Osteoblast (primary cell): ENCODE results near the gene PCDH8. TPM values are rescaled to one million over a fixed set of nuclear protein-coding genes. Genes with fewer than 3 reads are reported as not detected.

Experiments
- DNase-seq: peaks from one replicate; pipeline ENCODE4 v3.0.0; 2011; ENCODE audit warnings: low spot score, mixed read lengths; ENCODE audit not compliant: insufficient read length; ENCODE audit errors: missing footprints
- H2AFZ ChIP-seq: 2 replicates; pipeline ENCODE4 v1.6.0; 2011; ENCODE audit warnings: mild to moderate bottlenecking, low read length
- H3K27ac ChIP-seq: 2 replicates; pipeline ENCODE4 v1.5.1; 2011; ENCODE audit warnings: mild to moderate bottlenecking, low read depth, low read length, moderate library complexity
- H3K27me3 ChIP-seq: 2 replicates; pipeline ENCODE4 v1.6.0; 2012; ENCODE audit warnings: mild to moderate bottlenecking, control low read depth, inconsistent platforms, low read length, moderate library complexity; ENCODE audit not compliant: insufficient read depth
- H3K36me3 ChIP-seq: 2 replicates; pipeline ENCODE4 v1.5.1; 2011; ENCODE audit warnings: mild to moderate bottlenecking, low read length, control low read depth, moderate library complexity; ENCODE audit not compliant: insufficient read depth
- H3K4me1 ChIP-seq: 2 replicates; pipeline ENCODE4 v1.5.1; 2011; ENCODE audit warnings: mild to moderate bottlenecking, low read length, control low read depth, moderate library complexity; ENCODE audit not compliant: insufficient read depth
- H3K4me2 ChIP-seq: 2 replicates; pipeline ENCODE4 v1.6.0; 2011; ENCODE audit warnings: mild to moderate bottlenecking, low read length; ENCODE audit not compliant: insufficient read depth
- H3K4me3 ChIP-seq: fragments of 200-600 bp; sonication (generic); 3 replicates; pipeline ENCODE4 v1.5.1; 2012; ENCODE audit warnings: mild to moderate bottlenecking, low read length, inconsistent platforms; ENCODE audit not compliant: insufficient read depth
- H3K79me2 ChIP-seq: 2 replicates; pipeline ENCODE4 v1.6.0; 2012; ENCODE audit warnings: mild to moderate bottlenecking, low read length, control low read depth, inconsistent platforms; ENCODE audit not compliant: insufficient read depth
- H3K9me3 ChIP-seq: 2 replicates; pipeline ENCODE4 v1.5.1; 2011; ENCODE audit warnings: low read depth, low read length, control low read depth
- H4K20me1 ChIP-seq: 2 replicates; pipeline ENCODE4 v1.6.0; 2012; ENCODE audit warnings: mild to moderate bottlenecking, low read length, control low read depth; ENCODE audit not compliant: insufficient read depth
- total RNA-seq: library from RNA; depleted of rRNA; stranded (reverse); fragments of >200 nt; gene quantifications from 2 replicates; pipeline ENCODE4 v1.2.3, GENCODE V29; 2012
- TF ChIP-seq, protein P1 (sequence below): IDR thresholded peaks from 2 replicates; pipeline ENCODE4 v1.5.1; 2011; ENCODE audit warnings: mild to moderate bottlenecking, low read depth, low read length, moderate library complexity; ENCODE audit errors: extremely low read depth

PCDH8 gene
- total RNA-seq, 1 donor, result not detected

DNA sequence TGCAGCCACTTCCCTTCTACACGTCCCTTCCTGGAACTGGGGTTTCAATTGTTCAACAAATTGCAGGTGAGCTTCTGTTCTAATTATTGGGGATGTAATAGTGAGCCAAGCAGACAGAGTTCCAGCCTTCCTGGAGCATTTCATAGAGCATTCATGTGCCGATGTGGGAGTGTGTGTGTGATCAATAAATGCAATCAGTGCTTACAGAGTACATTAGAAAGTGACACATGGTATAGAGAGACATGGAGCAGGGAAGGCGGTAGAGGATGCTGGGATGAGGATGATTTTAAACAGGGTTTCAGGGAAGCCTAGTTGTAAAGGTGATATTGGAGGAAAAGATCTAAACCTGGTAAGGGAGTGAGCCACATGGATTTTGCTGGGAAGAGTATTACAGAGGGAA is 21.7 kb upstream of the PCDH8 start:
- H3K79me2 ChIP-seq, result no peaks in the 10 kb centered on the region
- no peak overlapping the region for H3K27ac ChIP-seq
- no peaks in the 10 kb centered on the region for H3K27me3 ChIP-seq
- no peak for DNase-seq
- H3K9me3 ChIP-seq, result no peaks in the 10 kb centered on the region
- no peak overlapping the region for H3K4me2 ChIP-seq
- no peak overlapping the region for H2AFZ ChIP-seq
- H3K36me3 ChIP-seq, result no peaks in the 10 kb centered on the region
- TF ChIP-seq, protein P1, sequence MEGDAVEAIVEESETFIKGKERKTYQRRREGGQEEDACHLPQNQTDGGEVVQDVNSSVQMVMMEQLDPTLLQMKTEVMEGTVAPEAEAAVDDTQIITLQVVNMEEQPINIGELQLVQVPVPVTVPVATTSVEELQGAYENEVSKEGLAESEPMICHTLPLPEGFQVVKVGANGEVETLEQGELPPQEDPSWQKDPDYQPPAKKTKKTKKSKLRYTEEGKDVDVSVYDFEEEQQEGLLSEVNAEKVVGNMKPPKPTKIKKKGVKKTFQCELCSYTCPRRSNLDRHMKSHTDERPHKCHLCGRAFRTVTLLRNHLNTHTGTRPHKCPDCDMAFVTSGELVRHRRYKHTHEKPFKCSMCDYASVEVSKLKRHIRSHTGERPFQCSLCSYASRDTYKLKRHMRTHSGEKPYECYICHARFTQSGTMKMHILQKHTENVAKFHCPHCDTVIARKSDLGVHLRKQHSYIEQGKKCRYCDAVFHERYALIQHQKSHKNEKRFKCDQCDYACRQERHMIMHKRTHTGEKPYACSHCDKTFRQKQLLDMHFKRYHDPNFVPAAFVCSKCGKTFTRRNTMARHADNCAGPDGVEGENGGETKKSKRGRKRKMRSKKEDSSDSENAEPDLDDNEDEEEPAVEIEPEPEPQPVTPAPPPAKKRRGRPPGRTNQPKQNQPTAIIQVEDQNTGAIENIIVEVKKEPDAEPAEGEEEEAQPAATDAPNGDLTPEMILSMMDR, result no peak
- H3K4me1 ChIP-seq, result no peaks in the 10 kb centered on the region
- H4K20me1 ChIP-seq, result no peaks in the 10 kb centered on the region
- no peak overlapping the region for H3K4me3 ChIP-seq

DNA sequence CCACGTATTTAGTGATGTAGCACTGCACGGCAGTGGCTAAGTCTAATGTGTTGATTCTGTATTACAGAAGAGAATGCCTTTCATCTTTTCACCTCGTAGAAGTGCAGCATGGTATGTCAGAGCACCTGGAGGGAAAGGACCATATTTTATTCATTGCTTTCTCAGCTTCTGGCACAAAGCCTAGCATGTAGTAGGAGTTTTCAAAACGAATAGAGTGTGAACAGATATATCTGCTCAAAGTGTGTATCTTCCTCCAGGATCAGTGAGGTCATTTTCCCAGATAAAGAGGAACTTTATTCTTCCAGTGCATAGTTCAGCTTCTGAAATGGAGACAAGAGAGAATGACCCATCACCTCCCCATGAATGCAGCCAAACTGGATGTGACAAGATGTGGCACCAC is 21.2 kb upstream of the PCDH8 start:
- Histone ChIP-seq H4K20me1 (no peaks in the 10 kb centered on the region), H3K27me3 (no peaks in the 10 kb centered on the region), H3K79me2 (no peaks in the 10 kb centered on the region), H3K36me3 (no peaks in the 10 kb centered on the region), H3K4me3 (no peak overlapping the region), H2AFZ (no peak overlapping the region), H3K9me3 (no peaks in the 10 kb centered on the region), H3K4me2 (no peak overlapping the region), H3K27ac (no peak overlapping the region), H3K4me1 (no peaks in the 10 kb centered on the region)
- TF ChIP-seq, protein P1, result no peak
- DNase-seq, result no peak

DNA sequence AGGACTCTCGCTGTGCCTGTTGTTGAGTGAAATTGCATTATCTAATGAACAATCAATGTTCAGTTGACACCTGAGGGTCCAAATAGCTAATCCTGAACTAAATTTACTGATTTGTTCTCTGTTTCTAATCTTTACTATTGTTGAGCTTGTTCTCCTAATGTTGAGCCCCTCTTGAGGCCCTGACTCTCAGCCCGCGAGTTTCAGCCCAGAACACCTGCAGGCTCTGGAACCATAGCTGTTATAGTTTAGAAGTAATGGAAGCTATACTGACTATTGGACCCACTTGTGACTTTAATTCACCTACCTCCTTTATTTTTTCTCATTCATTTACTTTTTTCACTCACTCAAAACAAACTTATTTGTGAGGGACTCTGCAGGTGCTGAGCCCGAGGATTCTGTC is 20.6 kb upstream of the PCDH8 start:
- DNase-seq, result no peak
- no peaks in the 10 kb centered on the region for H3K79me2 ChIP-seq
- no peaks in the 10 kb centered on the region for H3K9me3 ChIP-seq
- TF ChIP-seq, protein P1, result no peak
- no peak overlapping the region for H2AFZ ChIP-seq
- H3K36me3 ChIP-seq, result no peaks in the 10 kb centered on the region
- no peaks in the 10 kb centered on the region for H3K27me3 ChIP-seq
- no peak overlapping the region for H3K27ac ChIP-seq
- no peaks in the 10 kb centered on the region for H3K4me1 ChIP-seq
- no peaks in the 10 kb centered on the region for H4K20me1 ChIP-seq
- no peak overlapping the region for H3K4me2 ChIP-seq
- no peak overlapping the region for H3K4me3 ChIP-seq

DNA sequence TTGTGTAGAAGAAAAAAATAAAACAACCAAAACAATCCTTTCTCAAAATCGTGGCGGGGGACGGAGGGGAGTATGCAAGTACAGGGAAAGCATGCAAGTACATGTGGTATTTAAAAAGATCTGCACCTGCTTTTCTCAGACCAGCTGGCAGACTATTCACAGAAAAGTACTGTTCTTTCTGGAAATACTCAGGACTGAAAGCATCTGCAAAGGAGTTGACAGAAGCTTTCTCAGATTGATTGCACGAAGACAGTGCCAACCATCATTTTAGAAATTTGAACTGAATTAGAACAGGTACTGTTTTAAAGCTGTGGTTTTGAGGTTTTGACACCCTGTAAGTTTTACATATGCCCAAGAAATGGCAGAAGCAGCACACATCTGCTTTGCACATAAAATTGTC is 19.8 kb upstream of the PCDH8 start:
- H3K4me3 ChIP-seq, result no peak overlapping the region
- no peaks in the 10 kb centered on the region for H3K36me3 ChIP-seq
- H2AFZ ChIP-seq, result no peak overlapping the region
- H3K79me2 ChIP-seq, result no peaks in the 10 kb centered on the region
- H4K20me1 ChIP-seq, result no peaks in the 10 kb centered on the region
- no peak overlapping the region for H3K27ac ChIP-seq
- H3K4me2 ChIP-seq, result no peak overlapping the region
- no peaks in the 10 kb centered on the region for H3K9me3 ChIP-seq
- H3K4me1 ChIP-seq, result no peaks in the 10 kb centered on the region
- H3K27me3 ChIP-seq, result no peaks in the 10 kb centered on the region
- no peak for DNase-seq
- TF ChIP-seq, protein P1, result no peak
